GM19467 (cell line): ENCODE measurements around the gene CSF2RB.

Experiments used
- ATAC-seq: cut with Tn5 transposase; IDR thresholded peaks from one replicate; pipeline ENCODE4 v1.9.1; 2021; ENCODE audit warnings: mild to moderate bottlenecking, moderate library complexity; ENCODE audit not compliant: unreplicated experiment

The CSF2RB gene

DNA sequence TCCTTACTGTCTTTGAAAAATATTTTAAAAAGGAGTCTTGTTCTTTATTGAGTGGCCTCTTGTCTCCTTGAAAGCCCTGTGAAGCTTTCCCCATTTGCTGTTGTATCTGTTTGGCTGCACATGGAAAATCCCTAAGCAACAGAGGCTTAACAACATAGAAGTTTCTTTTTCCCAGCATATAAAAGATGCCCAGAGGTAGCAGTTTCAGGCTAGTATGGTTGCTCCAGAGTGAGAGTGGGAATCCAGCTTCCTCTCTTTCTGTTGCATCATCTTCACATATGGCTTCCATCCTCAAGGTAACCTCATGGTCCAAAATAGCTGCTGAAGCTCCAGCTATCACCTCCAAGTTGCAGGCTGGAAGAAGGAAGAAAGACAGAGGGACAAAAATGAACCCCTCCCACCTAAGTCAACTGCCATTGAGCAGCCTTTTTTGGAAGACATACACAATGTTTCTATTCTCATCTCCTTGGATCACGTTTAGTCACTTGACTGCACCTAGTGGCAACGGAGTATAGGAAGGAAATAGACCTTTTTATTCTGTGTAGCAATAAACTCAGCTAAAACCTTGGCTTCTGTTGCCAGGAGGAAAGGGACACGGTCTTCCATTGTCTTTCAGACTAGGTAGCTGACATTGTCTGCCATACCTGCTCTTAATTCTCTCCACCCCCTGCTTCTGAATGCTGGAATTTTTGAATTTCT lies 5.3 kb downstream of the CSF2RB start:
- ATAC-seq = no peak

GRCh38 chr22:36921309-36922104 lies 8.1 kb downstream of the CSF2RB start:
- no peak for ATAC-seq

DNA sequence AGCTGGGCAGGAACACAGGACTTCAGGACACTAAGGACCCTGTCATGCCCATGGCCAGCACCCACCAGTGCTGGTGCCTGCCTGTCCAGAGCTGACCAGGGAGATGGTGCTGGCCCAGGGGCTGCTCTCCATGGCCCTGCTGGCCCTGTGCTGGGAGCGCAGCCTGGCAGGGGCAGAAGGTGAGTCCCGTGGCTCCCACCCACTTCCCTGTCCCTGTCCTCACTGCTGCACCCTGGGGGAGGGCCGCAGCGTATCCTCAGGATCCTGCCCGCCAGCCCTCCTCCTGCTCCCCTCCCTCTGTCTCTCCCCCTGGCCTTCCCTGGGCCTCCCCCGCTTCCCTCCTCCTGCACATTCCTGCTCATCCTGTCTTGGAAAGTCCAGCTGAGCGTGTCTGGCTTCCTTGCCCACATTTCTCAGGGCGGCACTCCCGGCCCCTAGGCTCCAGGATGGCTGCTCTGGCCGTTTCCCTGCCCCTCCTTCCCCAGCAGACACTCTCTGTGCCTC lies 8.7 kb downstream of the CSF2RB start:
- no peak for ATAC-seq

DNA sequence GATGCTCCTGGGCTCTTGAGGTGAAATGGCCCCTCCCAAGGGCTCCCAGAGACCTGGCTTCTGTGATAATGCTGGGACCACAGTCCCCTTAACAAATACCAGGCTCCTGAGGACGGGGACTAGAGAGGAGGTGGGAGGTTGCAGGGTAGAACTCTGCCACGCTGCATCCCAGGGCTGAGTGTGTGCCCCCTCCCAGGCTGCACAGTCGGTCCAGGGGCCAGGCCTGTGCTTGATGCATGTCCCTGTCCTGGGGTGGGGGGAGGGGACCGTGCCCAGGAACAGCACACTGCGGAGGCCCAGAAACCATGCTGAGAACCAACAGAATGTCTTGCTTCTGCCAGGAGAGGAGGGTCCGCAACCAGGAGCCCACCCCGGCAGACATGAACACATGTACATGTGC lies 9.3 kb downstream of the CSF2RB start:
- no peak for ATAC-seq

DNA sequence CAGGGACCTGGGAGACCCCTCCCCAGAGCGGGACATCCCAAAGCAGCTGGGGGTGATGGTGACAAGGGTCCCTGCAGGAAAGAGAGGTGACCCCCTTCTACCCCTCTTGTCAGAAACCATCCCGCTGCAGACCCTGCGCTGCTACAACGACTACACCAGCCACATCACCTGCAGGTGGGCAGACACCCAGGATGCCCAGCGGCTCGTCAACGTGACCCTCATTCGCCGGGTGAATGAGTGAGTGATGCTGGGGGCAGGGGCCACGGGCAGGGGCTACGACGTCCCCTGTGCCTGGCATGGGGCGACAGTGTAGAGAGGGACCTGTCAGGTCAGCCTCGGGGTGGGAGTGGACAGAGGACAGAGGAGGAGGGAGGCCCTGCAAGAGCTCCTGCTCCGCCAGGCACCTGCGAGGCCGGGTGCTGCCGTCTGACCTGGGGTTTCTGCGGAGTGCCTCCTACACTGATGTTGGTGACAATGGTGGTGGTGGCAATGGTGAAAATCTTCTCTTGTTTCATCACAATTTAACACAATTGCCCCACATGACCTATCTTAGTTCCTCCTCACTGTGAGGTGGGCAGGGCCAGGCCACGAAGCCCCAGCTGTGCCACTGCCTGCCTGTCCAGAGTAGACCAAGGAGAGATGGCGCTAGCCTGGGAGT lies 9.8 kb downstream of the CSF2RB start:
- ATAC-seq = no peak

- no peak for ATAC-seq
These were observed 10.8 kb downstream of the CSF2RB start for GRCh38 chr22:36924151-36924698.

- ATAC-seq = no peak
These were observed 12.2 kb downstream of the CSF2RB start for GRCh38 chr22:36925388-36926290.

DNA sequence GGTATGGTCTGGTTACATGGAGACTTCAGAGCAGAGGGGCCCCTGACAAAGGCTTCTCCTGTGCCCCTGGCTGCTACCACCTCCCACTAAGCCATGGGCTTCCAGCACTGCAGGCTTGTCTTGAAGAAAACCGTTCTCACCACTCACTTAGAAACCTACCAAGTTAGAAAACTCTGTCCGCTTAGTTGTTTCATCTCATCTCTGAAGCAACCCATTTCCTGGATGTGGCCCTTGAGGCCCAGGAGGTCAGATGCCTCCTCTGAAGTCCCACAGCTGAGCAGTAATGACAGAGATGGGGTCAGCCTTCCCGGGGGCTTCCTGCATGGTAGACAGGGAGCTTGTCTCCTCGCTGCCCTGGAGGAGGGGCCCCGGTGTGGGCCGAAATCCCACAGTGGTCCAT lies 12.9 kb downstream of the CSF2RB start:
- no peak for ATAC-seq

- ATAC-seq = no peak
These were observed 13.4 kb downstream of the CSF2RB start for GRCh38 chr22:36926721-36927435.

- no peak for ATAC-seq
These were observed 14.2 kb downstream of the CSF2RB start for GRCh38 chr22:36927671-36928070.

DNA sequence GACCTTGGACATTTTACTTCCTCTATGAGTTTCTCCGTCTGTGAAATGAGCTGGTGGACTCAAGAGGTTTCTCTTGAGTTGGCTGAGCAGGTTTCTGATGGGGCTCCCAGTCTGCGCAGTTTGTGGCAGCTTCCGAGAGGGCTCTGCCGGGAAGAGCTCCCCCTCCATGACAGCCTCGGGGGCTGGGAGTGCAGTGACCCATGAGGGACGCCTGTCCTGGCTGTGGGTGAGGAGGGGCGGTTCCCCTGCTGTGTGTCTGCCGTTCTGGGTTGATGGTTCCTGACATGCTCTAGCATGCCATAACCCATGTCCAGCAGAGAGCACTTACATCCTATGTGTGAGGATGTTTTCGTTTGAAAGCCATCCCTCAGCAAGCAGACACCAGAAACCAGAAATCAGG lies 14.8 kb downstream of the CSF2RB start:
- ATAC-seq = no peak

- no peak for ATAC-seq
These were observed 15.5 kb downstream of the CSF2RB start for GRCh38 chr22:36928786-36929535.

- no peak for ATAC-seq
These were observed 16.2 kb downstream of the CSF2RB start for GRCh38 chr22:36929621-36930020.

DNA sequence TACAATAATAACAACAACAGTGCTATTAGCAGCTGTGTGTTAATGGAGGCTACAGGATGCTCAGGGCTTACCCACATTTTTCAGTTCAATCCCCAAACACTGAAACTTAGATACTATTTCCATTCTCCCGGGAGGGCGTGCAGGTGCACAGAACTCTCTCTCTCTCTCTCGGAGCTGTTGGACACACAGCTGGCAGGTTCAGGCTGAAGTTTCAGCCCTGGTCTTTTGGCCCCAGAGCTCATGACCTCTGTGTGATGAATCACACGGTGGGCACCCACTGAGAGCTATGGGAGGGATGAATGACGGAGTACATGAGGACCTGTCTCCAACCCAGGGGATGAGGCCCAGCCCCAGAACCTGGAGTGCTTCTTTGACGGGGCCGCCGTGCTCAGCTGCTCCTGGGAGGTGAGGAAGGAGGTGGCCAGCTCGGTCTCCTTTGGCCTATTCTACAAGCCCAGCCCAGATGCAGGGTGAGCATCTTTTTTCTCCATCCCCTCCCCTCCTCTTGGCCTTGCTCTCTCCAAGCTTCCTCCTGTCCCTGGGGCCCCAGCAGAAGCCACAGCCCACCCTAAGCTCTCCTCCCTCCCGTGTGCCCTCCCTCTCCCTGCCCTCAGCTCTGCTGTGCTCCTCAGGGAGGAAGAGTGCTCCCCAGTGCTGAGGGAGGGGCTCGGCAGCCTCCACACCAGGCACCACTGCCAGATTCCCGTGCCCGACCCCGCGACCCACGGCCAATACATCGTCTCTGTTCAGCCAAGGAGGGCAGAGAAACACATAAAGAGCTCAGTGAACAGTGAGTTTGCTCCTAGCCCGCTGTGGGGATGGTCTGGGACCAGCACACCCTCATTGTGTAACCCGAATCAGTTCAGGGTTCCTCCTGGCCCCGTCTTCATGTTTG lies 16.9 kb downstream of the CSF2RB start:
- ATAC-seq = no peak

GRCh38 chr22:36931446-36931845 lies 18.0 kb downstream of the CSF2RB start:
- no peak for ATAC-seq

GRCh38 chr22:36933629-36934417 lies 20.4 kb downstream of the CSF2RB start:
- no peak for ATAC-seq
